Measurements from ENCODE around the gene CNOT8. TPM values are rescaled to one million over a fixed set of nuclear protein-coding genes. Genes with fewer than 3 reads are reported as not detected.

The CNOT8 gene
- polyA plus RNA-seq, 1 donor from 2014 or later, result 146 TPM

DNA sequence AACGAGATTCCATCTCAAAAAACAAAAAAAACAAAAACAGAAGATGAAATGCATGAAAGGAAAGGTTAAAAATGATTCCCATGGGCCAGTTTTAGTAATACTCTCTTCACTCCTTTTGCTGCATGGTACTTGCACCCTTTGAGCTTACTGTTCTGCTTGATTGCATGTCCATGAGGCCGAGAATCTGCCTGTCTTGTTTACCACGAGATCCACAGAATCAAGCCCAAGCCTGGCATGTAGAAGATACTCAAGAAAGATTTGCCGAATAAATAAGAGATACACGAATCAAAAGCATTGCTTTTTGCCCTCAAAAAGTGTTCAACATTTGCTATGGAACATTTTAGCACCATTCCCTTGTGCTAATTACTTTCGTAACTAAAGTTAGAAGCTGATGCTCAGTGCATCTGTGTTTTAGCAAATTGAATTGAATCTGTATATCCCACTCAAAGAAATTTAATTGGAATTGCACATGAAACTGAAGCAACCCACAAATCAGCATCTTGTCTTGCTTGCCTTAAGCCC lies 9.1 kb upstream of the CNOT8 start (continued):
- no peak for TF ChIP-seq EP300 (conservative IDR thresholded peaks at IDR 0.05; ENCODE audit: poor library complexity, severe bottlenecking)
- TF ChIP-seq EZH2 (IDR thresholded peaks at IDR 0.05; ENCODE audit: borderline replicate concordance, insufficient read depth, low read length, poor library complexity, severe bottlenecking), result no peak

DNA sequence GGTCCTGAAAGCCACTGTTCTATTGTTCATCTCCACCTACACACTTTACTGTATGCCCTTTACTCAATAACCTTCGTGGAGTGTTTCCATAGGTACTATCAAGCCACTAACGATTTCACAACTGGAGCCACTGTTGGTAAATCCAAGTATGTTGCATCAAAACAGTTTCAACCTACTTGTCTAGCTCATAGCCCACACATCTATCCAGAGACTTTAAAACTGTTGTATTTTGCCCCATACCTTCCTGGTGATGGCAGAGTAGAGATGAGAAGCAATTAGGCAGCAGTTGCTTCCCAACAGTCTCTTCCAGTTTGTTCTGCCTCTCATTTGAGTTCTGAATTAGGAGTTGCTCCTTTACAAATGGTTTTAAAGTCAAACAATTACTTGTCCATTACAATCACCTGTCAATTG lies 8.6 kb upstream of the CNOT8 start:
- Histone ChIP-seq H3K9ac (ENCODE audit: low read length) (no peak overlapping the region), H2AFZ (ENCODE audit: low read depth, low read length) (no peak overlapping the region), H3K9me3 (ENCODE audit: low read length) (no peaks in the 10 kb centered on the region), H3K9me2 (ENCODE audit: insufficient read depth, low read length) (no peaks in the 10 kb centered on the region), H3K27me3 (ENCODE audit: insufficient read depth, low read depth, low read length) (no peaks in the 10 kb centered on the region), H3K36me3 (ENCODE audit: insufficient read depth, low read length) (no peaks in the 10 kb centered on the region), H3K4me2 (ENCODE audit: low read length) (no peak overlapping the region), H3F3A (ENCODE audit: insufficient read depth, low read length, poor library complexity, severe bottlenecking) (no peaks in the 10 kb centered on the region), H3K4me3 (ENCODE audit: low read length) (no peak overlapping the region), H4K20me1 (ENCODE audit: insufficient read depth) (no peaks in the 10 kb centered on the region), H3K79me2 (replicated peaks; ENCODE audit: insufficient read depth, low read length) (no peaks in the 10 kb centered on the region), H3K27ac (ENCODE audit: low read length) (no peak overlapping the region)
- TF ChIP-seq, protein P1, sequence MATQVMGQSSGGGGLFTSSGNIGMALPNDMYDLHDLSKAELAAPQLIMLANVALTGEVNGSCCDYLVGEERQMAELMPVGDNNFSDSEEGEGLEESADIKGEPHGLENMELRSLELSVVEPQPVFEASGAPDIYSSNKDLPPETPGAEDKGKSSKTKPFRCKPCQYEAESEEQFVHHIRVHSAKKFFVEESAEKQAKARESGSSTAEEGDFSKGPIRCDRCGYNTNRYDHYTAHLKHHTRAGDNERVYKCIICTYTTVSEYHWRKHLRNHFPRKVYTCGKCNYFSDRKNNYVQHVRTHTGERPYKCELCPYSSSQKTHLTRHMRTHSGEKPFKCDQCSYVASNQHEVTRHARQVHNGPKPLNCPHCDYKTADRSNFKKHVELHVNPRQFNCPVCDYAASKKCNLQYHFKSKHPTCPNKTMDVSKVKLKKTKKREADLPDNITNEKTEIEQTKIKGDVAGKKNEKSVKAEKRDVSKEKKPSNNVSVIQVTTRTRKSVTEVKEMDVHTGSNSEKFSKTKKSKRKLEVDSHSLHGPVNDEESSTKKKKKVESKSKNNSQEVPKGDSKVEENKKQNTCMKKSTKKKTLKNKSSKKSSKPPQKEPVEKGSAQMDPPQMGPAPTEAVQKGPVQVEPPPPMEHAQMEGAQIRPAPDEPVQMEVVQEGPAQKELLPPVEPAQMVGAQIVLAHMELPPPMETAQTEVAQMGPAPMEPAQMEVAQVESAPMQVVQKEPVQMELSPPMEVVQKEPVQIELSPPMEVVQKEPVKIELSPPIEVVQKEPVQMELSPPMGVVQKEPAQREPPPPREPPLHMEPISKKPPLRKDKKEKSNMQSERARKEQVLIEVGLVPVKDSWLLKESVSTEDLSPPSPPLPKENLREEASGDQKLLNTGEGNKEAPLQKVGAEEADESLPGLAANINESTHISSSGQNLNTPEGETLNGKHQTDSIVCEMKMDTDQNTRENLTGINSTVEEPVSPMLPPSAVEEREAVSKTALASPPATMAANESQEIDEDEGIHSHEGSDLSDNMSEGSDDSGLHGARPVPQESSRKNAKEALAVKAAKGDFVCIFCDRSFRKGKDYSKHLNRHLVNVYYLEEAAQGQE (IDR thresholded peaks at IDR 0.05; ENCODE audit: borderline replicate concordance), result no peak
- TF ChIP-seq TAF1 (IDR thresholded peaks at IDR 0.05; ENCODE audit: low read depth) (no peak), RAD21 (conservative IDR thresholded peaks at IDR 0.05) (no peak), EP300 (conservative IDR thresholded peaks at IDR 0.05; ENCODE audit: poor library complexity, severe bottlenecking) (no peak), EZH2 (IDR thresholded peaks at IDR 0.05; ENCODE audit: borderline replicate concordance, insufficient read depth, low read length, poor library complexity, severe bottlenecking) (no peak), POLR2AphosphoS5 (IDR thresholded peaks at IDR 0.05) (no peak), MXI1 (conservative IDR thresholded peaks at IDR 0.05; ENCODE audit: poor library complexity, severe bottlenecking) (no peak), SMC3 (conservative IDR thresholded peaks at IDR 0.05; ENCODE audit: poor library complexity) (no peak)
- TF ChIP-seq, protein P2, sequence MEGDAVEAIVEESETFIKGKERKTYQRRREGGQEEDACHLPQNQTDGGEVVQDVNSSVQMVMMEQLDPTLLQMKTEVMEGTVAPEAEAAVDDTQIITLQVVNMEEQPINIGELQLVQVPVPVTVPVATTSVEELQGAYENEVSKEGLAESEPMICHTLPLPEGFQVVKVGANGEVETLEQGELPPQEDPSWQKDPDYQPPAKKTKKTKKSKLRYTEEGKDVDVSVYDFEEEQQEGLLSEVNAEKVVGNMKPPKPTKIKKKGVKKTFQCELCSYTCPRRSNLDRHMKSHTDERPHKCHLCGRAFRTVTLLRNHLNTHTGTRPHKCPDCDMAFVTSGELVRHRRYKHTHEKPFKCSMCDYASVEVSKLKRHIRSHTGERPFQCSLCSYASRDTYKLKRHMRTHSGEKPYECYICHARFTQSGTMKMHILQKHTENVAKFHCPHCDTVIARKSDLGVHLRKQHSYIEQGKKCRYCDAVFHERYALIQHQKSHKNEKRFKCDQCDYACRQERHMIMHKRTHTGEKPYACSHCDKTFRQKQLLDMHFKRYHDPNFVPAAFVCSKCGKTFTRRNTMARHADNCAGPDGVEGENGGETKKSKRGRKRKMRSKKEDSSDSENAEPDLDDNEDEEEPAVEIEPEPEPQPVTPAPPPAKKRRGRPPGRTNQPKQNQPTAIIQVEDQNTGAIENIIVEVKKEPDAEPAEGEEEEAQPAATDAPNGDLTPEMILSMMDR (IDR thresholded peaks at IDR 0.05; ENCODE audit: poor library complexity, severe bottlenecking), result no peak

DNA sequence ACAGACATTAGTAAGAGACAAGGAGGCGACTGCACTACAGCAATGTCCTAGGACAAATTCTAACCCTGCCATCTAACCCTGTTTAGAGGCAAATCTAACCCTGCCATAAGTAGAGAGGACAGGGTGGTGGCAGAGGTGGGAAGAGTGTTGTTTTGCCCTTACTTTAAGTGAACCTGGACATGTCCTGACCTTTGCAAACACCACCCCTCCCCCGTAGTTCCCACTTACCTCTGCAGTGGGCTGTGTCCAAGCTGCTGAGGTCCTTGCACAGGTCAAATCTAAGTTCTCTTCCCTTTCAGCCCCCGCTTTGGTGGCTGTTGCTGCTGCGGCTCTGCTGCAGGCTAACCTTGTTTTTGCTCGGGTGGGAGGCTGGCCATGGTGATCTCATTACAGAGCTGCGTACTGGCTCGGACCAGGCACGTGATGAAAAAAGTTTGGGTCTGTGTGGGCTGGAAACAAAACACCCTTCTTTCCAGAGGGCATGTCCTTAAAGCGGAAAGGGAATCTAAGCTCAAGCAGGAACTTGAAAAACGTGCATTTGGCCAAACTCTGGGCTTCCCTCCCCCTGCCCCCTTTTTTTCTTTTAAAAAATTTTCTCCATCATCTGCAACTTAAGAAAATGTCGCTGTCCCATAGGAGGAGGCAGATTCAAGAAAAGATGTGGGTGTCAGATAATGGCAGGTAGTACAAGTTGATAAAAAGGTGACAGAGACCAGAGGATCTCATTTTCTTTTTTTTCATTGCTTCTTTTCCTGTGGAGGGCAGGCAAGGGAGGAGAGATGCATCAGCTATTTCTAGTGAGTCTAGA lies 8.0 kb upstream of the CNOT8 start, which contains the start of gene FAXDC2:
Gene FAXDC2 (minus strand): TSS at position 349 of the 808 bp plus-strand sequence. CDS start 12,425 bp downstream, outside the sequence.
- no peaks in the 10 kb centered on the region for H3K36me3 ChIP-seq (ENCODE audit: insufficient read depth, low read length)
- no peaks in the 10 kb centered on the region for H3K9me3 ChIP-seq (ENCODE audit: low read length)
- H3K79me2 ChIP-seq (replicated peaks; ENCODE audit: insufficient read depth, low read length), result no peaks in the 10 kb centered on the region
- no peak within 1 kb of the TSS for H3K27ac ChIP-seq (ENCODE audit: low read length)
- H3K4me3 ChIP-seq (ENCODE audit: low read length), result no peak within 1 kb of the TSS
- H3F3A ChIP-seq (ENCODE audit: insufficient read depth, low read length, poor library complexity, severe bottlenecking), result no peaks in the 10 kb centered on the region
- H3K4me2 ChIP-seq (ENCODE audit: low read length), result no peak within 1 kb of the TSS
- TF ChIP-seq RAD21 (conservative IDR thresholded peaks at IDR 0.05), result no peak
- TF ChIP-seq, protein P2 (IDR thresholded peaks at IDR 0.05; ENCODE audit: poor library complexity, severe bottlenecking), result no peak
- TF ChIP-seq TAF1 (IDR thresholded peaks at IDR 0.05; ENCODE audit: low read depth), result no peak
- no peak for TF ChIP-seq SMC3 (conservative IDR thresholded peaks at IDR 0.05; ENCODE audit: poor library complexity)
- TF ChIP-seq, protein P1 (IDR thresholded peaks at IDR 0.05; ENCODE audit: borderline replicate concordance), result no peak
- TF ChIP-seq MXI1 (conservative IDR thresholded peaks at IDR 0.05; ENCODE audit: poor library complexity, severe bottlenecking), result no peak
- TF ChIP-seq EZH2 (IDR thresholded peaks at IDR 0.05; ENCODE audit: borderline replicate concordance, insufficient read depth, low read length, poor library complexity, severe bottlenecking), result no peak
- TF ChIP-seq POLR2AphosphoS5 (IDR thresholded peaks at IDR 0.05), result no peak
- no peak for TF ChIP-seq EP300 (conservative IDR thresholded peaks at IDR 0.05; ENCODE audit: poor library complexity, severe bottlenecking)
- no peaks in the 10 kb centered on the region for H3K9me2 ChIP-seq (ENCODE audit: insufficient read depth, low read length)
- no peaks in the 10 kb centered on the region for H3K27me3 ChIP-seq (ENCODE audit: insufficient read depth, low read depth, low read length)
- no peaks in the 10 kb centered on the region for H4K20me1 ChIP-seq (ENCODE audit: insufficient read depth)
- H2AFZ ChIP-seq (ENCODE audit: low read depth, low read length), result no peak within 1 kb of the TSS
- no peak within 1 kb of the TSS for H3K9ac ChIP-seq (ENCODE audit: low read length)
